GM12801 (cell line): ENCODE results near the gene SIGLEC1.

Experiments
- TF ChIP-seq, protein P1 (sequence below): IDR thresholded peaks from one replicate; pipeline ENCODE4 v1.5.1; 2011; ENCODE audit warnings: control low read depth; ENCODE audit not compliant: insufficient read length; ENCODE audit errors: extremely low read depth

The SIGLEC1 gene

DNA sequence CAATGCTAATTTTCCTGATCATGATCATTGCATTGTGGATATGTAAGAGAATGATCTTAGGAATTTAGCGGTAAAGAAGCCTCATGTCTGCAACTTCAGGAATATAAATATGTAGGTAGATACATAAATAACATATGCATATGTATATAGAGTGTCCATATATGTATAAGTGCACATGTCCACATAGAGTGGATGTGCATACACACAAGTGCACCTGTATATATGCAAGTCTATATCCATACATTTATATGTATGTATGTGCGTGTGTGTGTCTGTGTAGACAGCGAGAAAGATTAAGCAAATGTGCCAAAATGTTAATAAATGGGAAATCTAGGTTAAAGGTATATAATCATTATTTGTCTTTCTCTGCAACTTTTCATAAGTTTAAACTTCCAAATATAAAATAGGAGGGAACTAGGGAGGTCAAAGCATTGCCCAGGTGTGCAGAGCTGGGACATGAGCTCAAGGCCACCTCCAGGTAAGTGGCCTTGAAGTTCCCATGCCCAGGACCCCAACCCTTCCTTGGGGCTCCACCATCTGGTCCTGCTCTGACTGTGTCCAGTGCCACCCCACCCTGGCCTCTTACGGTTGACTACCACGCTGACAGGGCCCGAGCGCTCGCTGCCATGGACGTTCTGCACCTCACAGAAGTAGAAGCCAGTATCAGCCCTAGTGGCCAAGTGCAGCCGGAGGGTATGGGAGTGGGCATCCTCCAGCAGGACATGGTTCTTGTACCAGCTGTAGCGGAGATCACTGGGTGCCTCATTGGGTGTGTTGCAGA, 9.6 kb downstream of the SIGLEC1 start:
- TF ChIP-seq, protein P1, sequence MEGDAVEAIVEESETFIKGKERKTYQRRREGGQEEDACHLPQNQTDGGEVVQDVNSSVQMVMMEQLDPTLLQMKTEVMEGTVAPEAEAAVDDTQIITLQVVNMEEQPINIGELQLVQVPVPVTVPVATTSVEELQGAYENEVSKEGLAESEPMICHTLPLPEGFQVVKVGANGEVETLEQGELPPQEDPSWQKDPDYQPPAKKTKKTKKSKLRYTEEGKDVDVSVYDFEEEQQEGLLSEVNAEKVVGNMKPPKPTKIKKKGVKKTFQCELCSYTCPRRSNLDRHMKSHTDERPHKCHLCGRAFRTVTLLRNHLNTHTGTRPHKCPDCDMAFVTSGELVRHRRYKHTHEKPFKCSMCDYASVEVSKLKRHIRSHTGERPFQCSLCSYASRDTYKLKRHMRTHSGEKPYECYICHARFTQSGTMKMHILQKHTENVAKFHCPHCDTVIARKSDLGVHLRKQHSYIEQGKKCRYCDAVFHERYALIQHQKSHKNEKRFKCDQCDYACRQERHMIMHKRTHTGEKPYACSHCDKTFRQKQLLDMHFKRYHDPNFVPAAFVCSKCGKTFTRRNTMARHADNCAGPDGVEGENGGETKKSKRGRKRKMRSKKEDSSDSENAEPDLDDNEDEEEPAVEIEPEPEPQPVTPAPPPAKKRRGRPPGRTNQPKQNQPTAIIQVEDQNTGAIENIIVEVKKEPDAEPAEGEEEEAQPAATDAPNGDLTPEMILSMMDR, result no peak

DNA sequence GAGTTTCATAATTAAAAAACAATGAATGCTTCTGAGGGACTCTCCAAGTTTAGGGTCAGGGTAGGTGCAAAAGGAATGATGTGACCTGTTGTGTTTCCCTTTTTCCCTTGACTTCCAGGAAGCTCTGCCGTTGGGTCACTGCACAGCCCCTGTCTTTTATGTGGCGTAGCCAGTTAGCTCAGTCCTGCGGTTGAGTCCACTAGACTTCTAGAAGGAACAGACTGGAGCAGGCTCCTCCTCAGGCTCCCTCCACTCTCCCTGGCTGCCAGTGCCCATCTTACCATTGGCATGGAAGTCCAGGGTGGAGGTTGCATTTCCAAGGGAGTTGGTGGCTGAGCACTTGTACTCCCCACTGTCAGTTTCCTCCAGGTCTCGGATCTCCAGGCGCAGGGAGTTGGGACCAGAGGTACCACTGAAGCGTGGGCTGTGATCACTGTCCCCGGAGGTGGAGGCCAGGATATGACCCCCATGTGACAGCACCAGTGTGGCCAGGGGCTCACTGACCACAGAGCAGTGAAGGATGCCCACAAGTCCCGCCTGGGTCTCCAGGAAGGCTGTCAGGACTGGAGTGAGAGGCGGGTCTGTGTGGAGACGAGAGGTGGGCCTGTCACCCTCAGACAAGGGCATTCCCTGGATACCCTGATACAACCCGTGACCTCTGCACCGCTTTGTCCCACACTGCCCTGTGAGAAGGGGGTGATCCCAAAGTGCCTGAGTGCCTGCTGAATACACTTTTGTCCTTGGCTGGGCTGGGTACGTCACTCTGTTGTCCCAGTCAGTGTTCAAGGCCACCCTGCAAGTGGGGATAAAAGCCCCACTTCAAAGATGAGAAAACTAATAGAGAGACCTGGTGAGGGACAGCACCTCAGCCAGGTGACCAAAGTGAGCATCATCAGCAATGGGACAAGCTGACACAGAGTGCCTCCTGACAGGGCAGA, 11.1 kb downstream of the SIGLEC1 start:
- TF ChIP-seq, protein P1, result no peak

DNA sequence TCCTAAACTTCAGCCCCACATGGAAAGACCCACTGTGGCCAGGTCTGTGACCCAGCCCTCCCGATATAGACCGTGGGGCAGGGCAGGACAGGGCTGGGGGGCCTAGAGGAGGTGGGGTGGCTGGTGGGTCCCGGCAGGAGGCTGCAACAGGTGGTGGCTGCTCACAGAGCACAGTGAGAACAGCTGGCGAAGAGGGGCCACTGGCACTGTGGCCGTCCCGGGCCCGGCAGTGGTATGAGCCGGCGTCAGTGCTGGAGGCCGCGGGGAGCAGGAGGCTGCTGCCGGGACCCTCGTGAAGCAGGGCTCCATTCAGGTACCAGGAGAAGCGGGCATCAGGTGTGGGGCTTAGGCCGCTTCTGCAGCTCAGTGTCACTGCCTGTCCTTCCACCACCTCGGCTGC, 13.4 kb downstream of the SIGLEC1 start:
- TF ChIP-seq, protein P1, result no peak

DNA sequence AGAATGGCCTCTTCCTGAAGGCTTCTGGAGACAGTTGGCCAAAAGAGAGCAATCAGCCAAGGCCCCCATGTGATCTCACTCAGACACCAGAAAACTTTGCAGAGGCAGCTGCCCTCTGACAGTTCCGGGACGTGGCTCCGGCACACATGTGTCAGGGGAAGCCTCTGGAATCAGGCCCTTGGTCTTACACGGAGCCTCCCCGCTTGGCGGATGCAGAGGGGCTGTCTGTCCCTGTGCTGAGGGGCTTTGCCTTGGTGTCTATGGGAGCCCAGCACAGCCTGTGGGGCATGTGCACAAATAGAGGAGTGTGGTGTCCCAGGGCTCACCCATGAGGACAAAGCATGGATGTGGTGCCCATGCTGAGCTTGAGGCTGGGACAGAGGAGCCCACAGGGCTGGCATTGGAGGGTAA, 13.8 kb downstream of the SIGLEC1 start:
- TF ChIP-seq, protein P1, result no peak

DNA sequence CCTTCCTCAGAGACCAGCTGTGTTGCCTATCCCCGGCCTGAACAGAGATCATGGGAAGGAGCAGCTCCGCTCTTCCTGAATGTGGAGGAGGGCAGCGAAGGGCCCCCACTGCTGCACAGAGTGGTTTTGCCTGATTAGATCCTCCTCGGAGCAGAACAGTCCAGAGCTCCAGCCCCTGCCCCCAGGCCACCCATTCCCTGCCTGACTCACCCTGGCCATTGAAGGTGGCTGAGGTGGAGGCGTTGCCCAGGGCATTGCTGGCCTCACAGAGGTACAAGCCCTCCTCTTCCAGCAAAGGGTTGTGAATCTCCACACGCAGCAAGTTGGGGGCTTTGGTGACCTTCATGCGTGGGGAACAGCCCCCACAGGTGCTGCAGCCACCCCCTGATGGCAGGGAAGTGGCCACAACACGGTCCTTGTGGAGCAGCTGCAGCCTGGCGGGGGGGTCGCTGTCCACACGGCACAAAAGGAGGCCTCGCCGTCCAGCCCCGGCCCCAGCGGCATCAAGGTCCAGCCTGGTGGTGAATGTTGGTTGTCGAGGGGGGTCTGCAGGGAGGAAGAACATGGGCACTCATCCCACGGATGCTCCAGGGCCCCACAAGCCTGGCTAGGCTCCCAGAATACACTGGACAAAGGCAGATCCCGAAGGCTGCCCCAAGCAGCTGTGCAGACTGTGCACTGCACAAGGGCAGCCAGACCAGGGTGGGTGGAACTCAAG, 14.7 kb downstream of the SIGLEC1 start:
- TF ChIP-seq, protein P1, result no peak

DNA sequence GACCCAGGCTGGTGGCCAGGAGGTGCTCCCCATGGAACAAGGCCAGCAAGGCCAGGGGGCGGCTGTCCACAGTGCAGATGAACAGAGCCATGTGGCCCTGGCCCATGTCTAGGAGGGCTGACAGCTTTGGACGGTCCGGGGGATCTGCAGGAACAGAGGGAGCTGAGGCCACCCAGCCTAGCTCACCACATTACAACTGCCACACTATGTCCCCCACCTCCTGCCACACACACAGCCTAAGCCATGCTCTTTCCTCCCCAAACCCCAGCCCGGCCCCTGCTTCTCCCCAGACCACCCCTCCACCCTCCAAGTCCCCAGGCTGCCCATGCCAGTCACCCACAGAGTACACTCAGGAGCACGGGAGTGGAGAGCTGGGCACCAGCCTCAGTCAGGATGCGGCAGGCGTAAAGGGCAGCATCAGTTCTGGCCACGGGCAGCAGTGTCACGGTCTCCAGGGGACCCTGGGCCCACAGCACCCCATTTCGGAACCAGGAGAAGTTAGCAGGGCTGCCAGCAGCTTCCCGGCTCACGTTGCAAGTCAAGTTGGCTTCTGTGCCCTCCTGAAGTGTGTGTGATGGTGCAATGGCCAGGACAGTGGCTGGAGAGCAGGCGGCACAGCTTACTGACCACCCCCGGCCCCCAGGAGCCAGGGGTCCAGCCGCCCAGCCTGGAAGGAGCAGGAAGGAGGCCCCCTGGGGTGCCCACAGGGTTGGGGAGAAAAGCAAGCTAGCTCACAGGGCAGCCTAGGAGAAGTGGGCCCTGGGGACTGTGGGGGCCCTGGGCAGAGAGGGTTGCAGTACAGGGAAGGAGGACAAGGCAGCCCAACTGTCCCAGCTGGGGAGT, 15.4 kb downstream of the SIGLEC1 start:
- TF ChIP-seq, protein P1, result no peak
